ENCODE results near the gene ARL13A.

GRCh38 chrX:100990139-100990538, 20.6 kb downstream of the ARL13A start:
- TF ChIP-seq, protein P1, sequence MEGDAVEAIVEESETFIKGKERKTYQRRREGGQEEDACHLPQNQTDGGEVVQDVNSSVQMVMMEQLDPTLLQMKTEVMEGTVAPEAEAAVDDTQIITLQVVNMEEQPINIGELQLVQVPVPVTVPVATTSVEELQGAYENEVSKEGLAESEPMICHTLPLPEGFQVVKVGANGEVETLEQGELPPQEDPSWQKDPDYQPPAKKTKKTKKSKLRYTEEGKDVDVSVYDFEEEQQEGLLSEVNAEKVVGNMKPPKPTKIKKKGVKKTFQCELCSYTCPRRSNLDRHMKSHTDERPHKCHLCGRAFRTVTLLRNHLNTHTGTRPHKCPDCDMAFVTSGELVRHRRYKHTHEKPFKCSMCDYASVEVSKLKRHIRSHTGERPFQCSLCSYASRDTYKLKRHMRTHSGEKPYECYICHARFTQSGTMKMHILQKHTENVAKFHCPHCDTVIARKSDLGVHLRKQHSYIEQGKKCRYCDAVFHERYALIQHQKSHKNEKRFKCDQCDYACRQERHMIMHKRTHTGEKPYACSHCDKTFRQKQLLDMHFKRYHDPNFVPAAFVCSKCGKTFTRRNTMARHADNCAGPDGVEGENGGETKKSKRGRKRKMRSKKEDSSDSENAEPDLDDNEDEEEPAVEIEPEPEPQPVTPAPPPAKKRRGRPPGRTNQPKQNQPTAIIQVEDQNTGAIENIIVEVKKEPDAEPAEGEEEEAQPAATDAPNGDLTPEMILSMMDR (IDR thresholded peaks at IDR 0.05): no peak
- TF ChIP-seq POLR2A (IDR thresholded peaks at IDR 0.05): no peak
